Measurements from ENCODE around the gene C16orf78.
A peak's percentile ranks its signal among the peaks of the same experiment; 100 is the strongest.

The C16orf78 gene

DNA sequence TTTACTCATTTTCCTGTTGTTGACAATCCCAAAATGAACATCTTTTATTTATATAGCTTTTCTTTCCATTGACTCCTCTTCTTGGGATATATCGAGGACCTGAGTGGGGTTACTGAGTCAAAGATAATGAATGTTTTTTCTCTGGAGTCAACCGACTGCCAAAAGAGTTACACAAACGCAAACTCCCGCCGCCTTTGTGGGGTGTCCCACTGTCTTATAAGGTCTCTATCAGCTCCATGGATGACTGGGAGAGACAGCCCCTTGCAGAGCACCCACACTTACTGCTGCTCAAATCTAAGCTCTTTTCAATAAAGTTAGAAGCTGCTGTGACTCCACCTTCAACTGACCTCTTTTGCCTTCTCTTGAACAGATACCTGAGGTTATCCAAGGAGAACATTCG is 25.2 kb downstream of the C16orf78 start:
- no peak for DNase-seq

DNA sequence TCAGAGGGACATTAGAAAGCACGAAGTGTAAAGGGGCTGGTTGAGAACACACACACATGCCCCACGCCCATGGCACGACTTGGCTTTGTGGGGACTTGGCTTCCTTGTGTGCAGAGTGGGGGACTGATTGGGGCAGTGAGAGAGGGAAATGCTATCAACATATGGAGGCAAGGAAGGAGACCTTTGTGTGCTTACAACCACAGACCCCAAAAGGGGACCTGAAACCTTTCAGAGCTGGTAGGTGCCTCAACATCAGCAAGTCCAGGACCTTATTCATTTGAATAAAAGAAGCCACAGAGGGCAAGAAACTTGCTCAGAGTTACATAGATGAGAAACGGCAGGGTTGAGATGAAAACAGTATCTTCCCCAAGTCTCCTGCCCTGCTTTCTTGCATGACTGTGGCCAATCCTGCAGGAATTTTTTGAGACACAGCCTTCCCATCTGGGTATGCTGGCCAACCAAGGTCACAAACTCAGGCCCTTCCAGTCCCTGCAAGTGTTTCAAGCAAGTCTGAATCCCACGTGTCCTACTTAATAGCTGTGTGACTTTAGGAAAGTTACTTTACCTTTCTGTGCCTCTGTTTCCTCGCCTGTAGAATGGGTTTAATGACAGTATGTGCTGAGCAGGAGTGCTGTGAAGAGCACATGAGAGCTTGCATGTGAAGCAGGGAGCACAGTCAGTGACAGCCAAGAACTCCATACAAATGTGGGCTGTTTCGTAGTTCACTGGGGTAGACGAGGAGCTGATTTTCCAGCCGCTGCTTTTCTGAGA is 26.2 kb downstream of the C16orf78 start:
- no peak for DNase-seq

GRCh38 chr16:49400611-49401010 is 27.0 kb downstream of the C16orf78 start:
- no peak for DNase-seq

- no peak for DNase-seq
These were observed 31.5 kb downstream of the C16orf78 start for GRCh38 chr16:49405123-49405522.

GRCh38 chr16:49405530-49405929 is 31.9 kb downstream of the C16orf78 start:
- DNase-seq: no peak

DNA sequence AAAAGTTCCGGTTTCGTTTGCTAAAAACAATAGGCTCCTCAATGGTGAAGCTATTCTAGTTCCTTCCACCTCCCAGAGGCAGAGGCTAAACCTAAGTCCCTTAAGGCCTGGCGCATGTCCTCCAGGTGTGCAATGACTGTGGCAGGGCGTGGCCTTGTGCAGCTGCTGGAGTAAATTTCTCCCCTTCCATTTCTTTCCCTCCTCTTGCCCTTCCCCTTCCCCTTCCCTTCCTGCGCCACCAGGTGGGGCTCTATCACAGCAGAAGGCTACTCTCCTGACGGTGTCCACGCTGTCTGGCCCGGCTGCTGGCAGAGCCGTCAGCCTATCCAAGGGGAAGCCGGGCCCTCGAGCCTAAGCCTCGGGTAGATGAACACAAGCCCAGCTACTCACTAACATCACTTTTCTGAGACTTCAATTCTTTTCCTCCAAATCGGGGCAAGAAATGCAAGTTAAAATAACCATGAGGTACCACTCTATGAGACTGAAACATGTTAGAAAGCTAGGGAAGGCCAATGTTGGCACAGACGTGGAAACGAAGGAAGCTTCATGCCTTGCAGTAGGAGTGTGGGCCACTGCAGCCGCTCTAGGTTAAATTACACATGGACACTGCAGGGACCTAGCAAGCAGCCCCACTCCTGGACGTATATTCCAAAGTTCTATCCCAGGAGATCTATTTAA is 34.4 kb downstream of the C16orf78 start:
- DNase-seq: peak; percentile 86

- DNase-seq: no peak
These were observed 35.5 kb downstream of the C16orf78 start for GRCh38 chr16:49409121-49409520.

DNA sequence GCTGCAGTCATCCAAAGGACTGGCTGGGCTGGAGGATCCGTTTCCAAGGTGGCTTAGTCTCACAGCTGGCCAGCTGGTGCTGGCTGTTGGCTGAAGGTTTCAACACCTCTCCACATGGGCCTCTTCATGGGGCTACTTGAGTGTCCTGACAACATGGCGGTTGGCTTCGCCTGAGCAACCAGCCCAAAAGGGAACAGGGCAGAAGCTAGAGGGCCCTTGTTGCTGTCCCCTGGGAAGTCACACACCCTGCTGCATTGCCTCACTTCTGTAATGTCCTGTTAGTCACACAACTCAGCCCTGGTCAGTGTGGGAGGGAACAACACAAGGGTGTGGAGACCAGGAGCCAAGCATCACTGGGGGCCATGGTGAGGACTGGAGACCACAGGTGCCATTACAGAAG is 36.6 kb downstream of the C16orf78 start:
- DNase-seq: no peak

- DNase-seq: peak; percentile 50
These were observed 37.7 kb downstream of the C16orf78 start for GRCh38 chr16:49411121-49411970.

GRCh38 chr16:49414671-49415070 is 41.1 kb downstream of the C16orf78 start:
- DNase-seq: no peak

- no peak for DNase-seq
These were observed 41.5 kb downstream of the C16orf78 start for GRCh38 chr16:49415083-49415482.

GRCh38 chr16:49416001-49416675 is 42.5 kb downstream of the C16orf78 start:
- peak; percentile 30 for DNase-seq

GRCh38 chr16:49417354-49417753 is 43.8 kb downstream of the C16orf78 start:
- DNase-seq: no peak

DNA sequence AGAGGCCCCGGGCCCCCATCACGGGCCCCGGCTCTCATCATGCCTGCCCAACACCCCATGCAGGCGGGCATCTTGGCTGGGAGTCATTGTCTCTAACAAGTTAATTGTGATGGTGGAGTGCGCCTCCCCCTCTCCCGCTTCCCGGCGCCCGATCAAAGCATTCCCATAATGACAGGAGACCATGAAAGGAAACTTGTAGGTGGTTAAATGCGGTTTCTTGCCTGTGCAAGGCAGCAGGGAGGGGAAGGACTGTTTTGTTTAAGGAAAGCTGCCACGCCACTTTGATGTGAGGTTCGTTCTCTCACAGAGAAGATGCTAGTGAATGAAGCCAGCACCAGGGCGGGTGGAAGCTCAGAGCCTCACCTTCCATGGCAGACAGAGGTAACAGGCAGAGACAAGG is 45.4 kb downstream of the C16orf78 start:
- peak; percentile 52 for DNase-seq

GRCh38 chr16:49419862-49420261 is 46.3 kb downstream of the C16orf78 start:
- no peak for DNase-seq

- no peak for DNase-seq
These were observed 49.3 kb downstream of the C16orf78 start for GRCh38 chr16:49422896-49423295.

- no peak for DNase-seq
These were observed 51.4 kb downstream of the C16orf78 start for GRCh38 chr16:49424961-49425360.

DNA sequence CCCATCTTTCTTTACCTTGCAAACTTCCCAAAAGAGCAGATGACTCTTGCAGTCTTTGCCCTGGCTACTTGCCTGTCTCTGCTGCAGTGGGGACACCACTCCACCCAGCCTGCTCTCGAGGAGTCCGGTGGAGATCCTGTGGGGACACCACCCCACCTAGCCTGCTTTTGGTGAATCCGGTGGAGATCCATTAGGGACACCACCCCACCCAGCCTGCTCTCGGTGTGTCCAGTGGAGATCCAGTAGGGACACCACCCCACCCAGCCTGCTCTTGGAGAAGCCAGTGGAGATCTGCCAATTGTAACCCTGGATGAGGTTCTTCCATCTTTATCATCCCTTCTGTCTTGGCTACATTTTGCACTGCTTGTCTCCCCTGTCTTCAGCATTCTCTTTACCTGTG is 54.2 kb downstream of the C16orf78 start:
- DNase-seq: no peak

GRCh38 chr16:49428808-49429207 is 55.2 kb downstream of the C16orf78 start:
- no peak for DNase-seq

- no peak for DNase-seq
These were observed 57.4 kb downstream of the C16orf78 start for GRCh38 chr16:49431040-49431439.

DNA sequence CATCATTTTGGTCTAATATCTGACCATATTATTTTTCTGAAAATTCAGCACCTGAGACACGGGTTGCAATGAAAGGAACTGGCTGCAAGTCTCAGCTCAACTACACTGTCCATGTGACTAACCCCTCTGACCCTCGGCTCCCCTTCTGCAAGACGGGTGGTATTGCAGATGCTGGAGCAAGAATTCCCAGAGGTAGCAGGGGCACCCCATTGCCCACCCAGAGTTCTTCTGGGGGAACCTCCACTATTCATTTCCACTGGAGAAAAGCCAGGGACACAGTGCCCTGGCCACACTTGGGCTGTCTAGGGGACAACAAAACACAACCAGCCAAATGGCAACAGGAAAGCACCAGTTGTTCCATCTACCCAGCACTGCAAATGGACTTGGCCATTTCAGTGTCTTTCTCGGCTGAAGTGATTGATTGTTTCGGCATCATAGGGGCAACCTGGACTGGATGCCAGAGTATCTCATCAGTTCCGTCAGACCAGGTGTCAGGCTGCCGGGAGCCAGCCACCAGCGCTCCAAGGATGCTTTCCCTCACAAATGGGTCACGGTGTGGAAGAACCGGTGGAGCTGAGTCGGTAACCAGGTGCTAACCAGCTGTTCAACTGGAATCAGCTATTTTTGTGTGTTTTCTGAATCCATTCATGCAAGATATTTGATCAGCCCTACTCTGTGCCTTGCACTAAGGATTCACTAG is 58.1 kb downstream of the C16orf78 start:
- DNase-seq: no peak

DNA sequence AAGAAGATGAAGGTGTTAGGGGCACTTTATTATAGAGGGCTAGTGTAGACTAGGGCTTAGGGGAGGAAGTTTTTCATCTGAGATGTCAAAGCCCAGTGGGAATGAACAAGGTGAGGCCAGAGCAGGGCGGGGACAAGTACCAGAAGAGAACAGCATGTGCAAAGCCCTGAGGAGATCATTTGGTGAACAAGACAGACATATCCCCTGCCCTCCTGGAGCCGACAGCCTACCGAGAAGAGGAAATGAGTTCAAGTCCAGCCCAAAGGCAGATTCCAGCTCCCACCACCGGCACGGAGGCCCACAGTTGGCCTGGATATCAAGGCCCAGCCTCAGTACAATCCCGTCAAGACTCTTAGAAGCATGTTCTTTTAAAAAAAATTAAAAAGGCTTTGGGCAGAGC is 61.1 kb downstream of the C16orf78 start:
- DNase-seq: no peak

All from retina (tissue), 1 donor.